Measurements from ENCODE around the gene KRTAP10-3. TPM values are rescaled to one million over a fixed set of nuclear protein-coding genes. Genes with fewer than 3 reads are reported as not detected.
"Not testable (repeated sequence)": the region's sequence is repeated elsewhere in the genome, so short reads cannot be mapped to it uniquely, and the experiment has no call there.

The KRTAP10-3 gene
- total and polyA plus RNA-seq, 2 donors, result not detected

- Histone ChIP-seq H3K4me3 (ENCODE audit: low read depth, low read length) (no peak overlapping the region), H3K4me1 (ENCODE audit: insufficient read depth) (no peaks in the 10 kb centered on the region), H3K27ac (ENCODE audit: low read depth) (no peak overlapping the region), H3K36me3 (ENCODE audit: insufficient read depth) (no peaks in the 10 kb centered on the region)
- 78% methylated on average over 4 of the region's 4 CpGs for WGBS
- DNase-seq (ENCODE audit: extremely low spot score), result no peak
Observed at GRCh38 chr21:44571296-44571695, 12.7 kb upstream of the KRTAP10-3 start.

DNA sequence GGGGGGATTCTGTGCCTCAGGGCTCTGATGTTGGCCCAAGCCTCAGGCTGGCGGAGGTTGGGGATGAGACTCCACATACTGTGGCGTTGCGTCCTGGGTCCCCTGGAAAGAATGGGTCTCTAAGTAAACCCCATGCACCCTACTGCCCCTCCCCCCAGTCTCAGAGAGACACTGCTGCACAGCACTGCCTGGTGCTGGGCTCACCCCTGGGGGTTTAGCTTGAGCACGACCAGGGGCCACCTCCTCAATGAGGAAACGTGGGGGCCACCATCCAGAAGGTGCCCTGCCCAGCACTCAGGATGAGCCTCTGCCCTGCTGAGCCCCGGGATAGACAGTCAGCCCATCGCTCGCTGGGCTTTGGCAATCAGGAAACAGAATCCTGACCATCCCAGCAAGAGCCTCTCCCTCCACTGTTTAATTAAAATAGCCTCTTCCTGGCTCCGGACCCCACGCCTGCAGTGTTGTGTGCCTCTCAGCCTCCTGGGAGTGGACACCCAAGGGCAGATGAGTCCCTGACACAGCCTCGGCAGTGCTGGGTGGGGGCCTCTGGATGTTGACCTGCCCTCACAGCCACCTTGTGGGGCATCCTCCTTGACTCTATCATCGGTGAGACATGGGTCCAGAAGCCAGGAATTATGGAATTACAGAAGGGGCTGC lies 11.4 kb upstream of the KRTAP10-3 start:
- 84% methylated on average over 12 of the region's 12 CpGs for WGBS
- Histone ChIP-seq H3K4me3 (ENCODE audit: low read depth, low read length) (no peak overlapping the region), H3K4me1 (ENCODE audit: insufficient read depth) (no peaks in the 10 kb centered on the region), H3K36me3 (ENCODE audit: insufficient read depth) (no peaks in the 10 kb centered on the region), H3K27ac (ENCODE audit: low read depth) (no peak overlapping the region)
- no peak for DNase-seq (ENCODE audit: extremely low spot score)

DNA sequence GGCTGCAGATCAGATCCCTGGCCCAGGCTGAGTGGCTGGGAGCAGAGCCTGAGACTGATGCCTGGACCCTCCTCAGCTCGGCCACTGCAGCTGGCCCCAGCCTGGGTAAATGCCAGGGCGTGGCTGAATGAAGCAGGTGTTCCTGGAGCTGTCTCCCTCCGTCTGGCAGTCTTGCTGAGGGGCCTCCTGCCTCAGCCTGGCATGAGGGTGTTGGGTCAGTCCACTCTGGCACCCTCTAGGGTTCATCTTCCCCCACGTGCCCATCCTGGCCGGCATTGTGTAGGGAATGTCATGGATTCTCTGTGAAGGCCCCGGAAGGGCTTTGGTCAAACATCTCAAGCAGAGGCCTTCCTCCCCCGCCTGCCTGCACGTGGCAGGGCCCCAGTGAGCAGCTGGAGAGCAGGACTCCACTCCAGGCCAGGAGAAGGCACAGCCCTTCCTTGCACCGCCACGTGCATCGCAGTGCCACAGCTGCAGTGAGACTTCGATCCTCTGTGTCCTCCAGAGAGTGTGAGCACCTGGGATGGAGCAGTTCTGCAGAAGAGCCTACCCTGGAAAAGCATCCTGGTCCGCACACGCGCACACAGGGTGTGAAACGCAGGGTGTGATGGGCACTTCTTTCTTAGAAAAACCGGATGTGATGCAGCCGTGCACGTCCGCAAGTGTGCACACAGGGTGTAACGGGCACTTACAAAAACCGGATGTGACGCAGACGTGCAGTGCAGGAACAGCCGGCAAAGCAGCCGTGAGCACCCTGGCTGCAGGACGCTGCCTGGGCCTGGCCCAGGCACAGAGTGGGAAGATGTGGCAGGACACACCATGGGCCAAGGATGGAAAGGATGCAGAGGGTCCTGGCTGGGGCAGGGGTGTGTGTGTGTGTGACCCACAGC lies 10.3 kb upstream of the KRTAP10-3 start:
- Histone ChIP-seq H3K4me1 (ENCODE audit: insufficient read depth) (no peaks in the 10 kb centered on the region), H3K36me3 (ENCODE audit: insufficient read depth) (no peaks in the 10 kb centered on the region), H3K4me3 (ENCODE audit: low read depth, low read length) (no peak overlapping the region), H3K27ac (ENCODE audit: low read depth) (no peak overlapping the region)
- DNase-seq (ENCODE audit: extremely low spot score), result no peak
- WGBS, result 73% methylated on average over 27 of the region's 27 CpGs

DNA sequence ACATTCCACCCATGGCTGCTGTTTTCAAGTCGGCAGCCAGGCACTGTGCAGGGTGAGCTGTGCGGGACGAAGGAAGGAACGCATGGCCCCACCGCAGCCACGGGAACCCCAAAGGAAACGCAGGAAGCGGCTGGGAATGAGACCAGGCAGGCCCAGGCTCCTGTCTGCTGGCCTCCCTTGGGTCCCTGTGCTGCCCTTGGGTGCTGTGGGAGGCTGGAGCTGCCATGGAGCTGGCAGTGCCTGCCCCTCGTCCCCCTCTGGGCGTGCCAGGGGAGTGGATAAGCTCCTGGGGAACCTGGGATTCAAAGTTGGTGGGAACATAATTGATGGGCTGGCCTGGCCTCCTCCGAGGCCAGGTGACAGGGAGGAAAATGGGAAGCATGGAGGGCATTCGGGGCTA lies 9.7 kb upstream of the KRTAP10-3 start:
- WGBS, result 79% methylated on average over 12 of the region's 12 CpGs
- Histone ChIP-seq H3K4me1 (ENCODE audit: insufficient read depth) (no peaks in the 10 kb centered on the region), H3K27ac (ENCODE audit: low read depth) (no peak overlapping the region), H3K4me3 (ENCODE audit: low read depth, low read length) (no peak overlapping the region), H3K36me3 (ENCODE audit: insufficient read depth) (no peaks in the 10 kb centered on the region)
- no peak for DNase-seq (ENCODE audit: extremely low spot score)

DNA sequence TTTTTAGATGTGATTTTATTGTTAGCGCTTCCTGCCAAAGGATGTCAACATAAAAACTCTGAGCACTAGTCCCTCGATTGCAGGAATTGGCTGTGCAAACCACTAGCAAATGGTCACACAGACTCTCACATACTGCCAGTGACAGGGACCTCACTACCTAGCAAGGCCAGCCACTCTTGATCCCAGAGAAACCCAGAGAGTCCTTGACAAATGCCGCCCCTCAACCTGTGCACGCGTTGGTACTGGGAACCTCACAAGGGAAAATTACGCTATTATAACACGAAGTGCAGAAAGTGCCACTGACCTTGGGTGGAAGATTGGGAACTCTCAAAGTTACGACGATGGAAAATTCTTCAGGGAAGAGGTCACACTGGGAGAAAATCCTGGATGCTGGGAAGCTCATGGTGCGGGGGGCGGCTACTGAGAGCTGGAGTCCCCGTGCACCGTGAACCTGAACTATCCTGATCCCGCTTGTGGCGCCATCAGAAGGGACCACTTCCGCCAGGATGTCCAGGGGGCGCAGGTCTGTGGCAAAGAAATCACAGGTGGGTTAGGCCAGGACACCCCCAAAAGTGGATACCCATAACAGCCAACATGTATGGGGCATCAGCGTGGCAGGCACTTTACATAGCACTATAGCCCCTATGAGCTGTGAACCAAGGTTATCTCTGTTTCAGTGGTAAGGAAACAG lies 9.0 kb upstream of the KRTAP10-3 start:
- Histone ChIP-seq H3K27ac (ENCODE audit: low read depth) (no peak overlapping the region), H3K4me1 (ENCODE audit: insufficient read depth) (no peaks in the 10 kb centered on the region), H3K4me3 (ENCODE audit: low read depth, low read length) (no peak overlapping the region), H3K36me3 (ENCODE audit: insufficient read depth) (no peaks in the 10 kb centered on the region)
- no peak for DNase-seq (ENCODE audit: extremely low spot score)
- 91% methylated on average over 18 of the region's 18 CpGs for WGBS

GRCh38 chr21:44566403-44566802 lies 7.8 kb upstream of the KRTAP10-3 start:
- Histone ChIP-seq H3K36me3 (ENCODE audit: insufficient read depth) (no peaks in the 10 kb centered on the region), H3K4me1 (ENCODE audit: insufficient read depth) (no peaks in the 10 kb centered on the region), H3K4me3 (ENCODE audit: low read depth, low read length) (no peak overlapping the region), H3K27ac (ENCODE audit: low read depth) (no peak overlapping the region)
- DNase-seq (ENCODE audit: extremely low spot score), result no peak
- WGBS, result 66% methylated on average over 1 of the region's 1 CpG

DNA sequence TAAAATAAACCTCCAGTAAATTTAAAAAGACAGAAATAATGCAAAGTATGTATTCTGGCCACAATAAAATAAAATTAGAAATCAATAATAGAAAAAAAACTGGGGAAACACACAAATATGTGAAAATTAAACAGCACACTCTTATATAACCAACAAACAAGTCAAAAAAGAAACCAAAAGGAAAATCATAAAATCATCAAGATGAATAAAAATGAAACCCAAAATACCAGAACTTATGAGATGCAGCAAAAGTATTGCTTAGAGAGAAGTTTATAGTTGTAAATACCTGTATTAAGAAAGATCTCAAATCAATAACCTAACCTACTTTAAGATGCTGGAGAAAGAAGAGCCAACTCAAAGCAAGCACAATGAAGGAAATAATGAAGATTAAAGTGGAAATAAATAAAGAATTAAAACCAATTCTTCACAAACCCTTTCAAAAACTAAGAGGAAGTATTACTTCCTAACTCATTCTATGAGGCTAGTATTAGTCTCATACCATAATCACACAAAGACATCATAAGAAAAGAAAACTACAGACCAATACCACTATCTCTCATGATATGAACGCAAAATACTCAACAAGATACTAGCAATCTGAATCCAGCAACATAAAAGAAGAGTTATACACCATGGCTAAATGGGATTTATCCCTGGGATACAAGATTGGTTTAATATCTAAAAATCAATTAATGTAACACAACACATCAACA lies 6.4 kb upstream of the KRTAP10-3 start:
- Histone ChIP-seq H3K4me3 (ENCODE audit: low read depth, low read length) (no peak overlapping the region), H3K4me1 (ENCODE audit: insufficient read depth) (no peaks in the 10 kb centered on the region), H3K36me3 (ENCODE audit: insufficient read depth) (no peaks in the 10 kb centered on the region), H3K27ac (ENCODE audit: low read depth) (no peak overlapping the region)
- no peak for DNase-seq (ENCODE audit: extremely low spot score)
- WGBS, result 37% methylated on average over 1 of the region's 1 CpG

DNA sequence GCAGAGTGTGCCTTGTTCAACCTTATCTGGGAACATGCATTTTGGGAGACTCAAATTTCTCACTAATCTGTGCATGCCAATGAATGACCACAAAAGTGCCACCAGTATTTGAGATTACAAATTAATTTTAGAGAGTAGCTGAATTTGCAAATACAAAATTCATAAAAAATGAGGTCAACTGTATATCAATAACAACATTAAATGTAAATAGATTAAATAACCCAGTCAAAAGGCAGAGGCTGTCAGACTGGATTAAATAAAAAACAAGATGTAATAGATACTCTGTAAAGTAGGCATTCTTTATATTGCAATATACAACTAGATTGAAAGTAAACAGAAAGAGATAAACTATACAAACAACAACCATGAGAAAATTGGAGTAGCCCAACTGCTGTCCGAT lies 5.5 kb upstream of the KRTAP10-3 start:
- 92% methylated on average over 1 of the region's 1 CpG for WGBS
- Histone ChIP-seq H3K36me3 (ENCODE audit: insufficient read depth) (no peaks in the 10 kb centered on the region), H3K4me3 (ENCODE audit: low read depth, low read length) (no peak overlapping the region), H3K27ac (ENCODE audit: low read depth) (no peak overlapping the region), H3K4me1 (ENCODE audit: insufficient read depth) (no peaks in the 10 kb centered on the region)
- DNase-seq (ENCODE audit: extremely low spot score), result no peak

GRCh38 chr21:44558329-44558675 lies 293 bp downstream of the KRTAP10-3 start:
- not testable (repeated sequence) for H3K4me1 ChIP-seq (ENCODE audit: insufficient read depth); DNase-seq (ENCODE audit: extremely low spot score); H3K4me3 ChIP-seq (ENCODE audit: low read depth, low read length); H3K36me3 ChIP-seq (ENCODE audit: insufficient read depth); H3K27ac ChIP-seq (ENCODE audit: low read depth)
- WGBS, result 65% methylated on average over 10 of the region's 10 CpGs

DNA sequence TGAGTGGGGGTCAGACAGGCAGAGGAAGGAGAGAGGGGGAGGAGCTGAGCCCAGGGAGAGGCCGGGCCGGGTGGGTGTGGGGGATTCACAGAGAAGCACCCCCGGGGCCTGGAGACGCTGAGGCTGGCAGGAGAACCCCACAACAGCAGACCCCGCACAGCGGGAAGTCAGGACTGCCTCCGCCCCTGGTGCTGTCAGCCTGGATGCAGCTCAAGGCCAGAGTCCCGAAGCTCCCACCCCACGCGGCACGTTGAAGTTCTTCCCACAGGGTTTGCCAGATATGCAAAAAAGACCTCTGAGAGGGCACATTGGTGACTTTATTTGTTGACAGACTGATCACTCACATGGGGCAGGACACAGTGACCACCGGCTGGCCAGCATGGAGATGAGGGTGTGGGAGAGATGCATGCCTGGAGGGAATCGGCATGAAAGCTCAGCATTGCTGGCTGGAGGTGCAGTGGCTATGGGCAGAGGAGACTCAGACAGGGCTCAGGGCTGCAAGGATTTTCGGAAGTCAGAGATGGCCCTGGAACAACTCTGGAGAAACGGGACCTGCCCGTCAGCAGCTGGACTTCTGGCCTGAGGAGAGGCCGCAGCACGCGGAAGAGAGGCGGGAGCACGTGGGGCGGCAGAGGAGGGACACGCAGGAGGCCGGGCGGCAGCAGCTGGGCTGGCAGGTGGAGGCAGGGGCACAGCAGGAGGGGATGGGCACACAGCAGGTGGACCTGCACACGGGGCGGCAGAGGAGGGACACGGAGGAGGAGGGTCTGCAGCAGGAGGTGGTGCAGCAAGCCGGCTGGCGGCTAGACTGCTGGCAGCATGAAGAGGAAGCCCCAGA lies 885 bp downstream of the KRTAP10-3 start:
- Histone ChIP-seq H3K4me3 (ENCODE audit: low read depth, low read length) (no peak overlapping the region), H3K27ac (ENCODE audit: low read depth) (no peak overlapping the region), H3K36me3 (ENCODE audit: insufficient read depth) (no peaks in the 10 kb centered on the region), H3K4me1 (ENCODE audit: insufficient read depth) (no peaks in the 10 kb centered on the region)
- no peak for DNase-seq (ENCODE audit: extremely low spot score)
- 47% methylated on average over 30 of the region's 30 CpGs for WGBS

- Histone ChIP-seq H3K27ac (ENCODE audit: low read depth) (no peak overlapping the region), H3K36me3 (ENCODE audit: insufficient read depth) (no peaks in the 10 kb centered on the region), H3K4me3 (ENCODE audit: low read depth, low read length) (no peak overlapping the region), H3K4me1 (ENCODE audit: insufficient read depth) (no peaks in the 10 kb centered on the region)
- no peak for DNase-seq (ENCODE audit: extremely low spot score)
- 78% methylated on average over 9 of the region's 9 CpGs for WGBS
Observed at GRCh38 chr21:44556879-44557278, 1.7 kb downstream of the KRTAP10-3 start.

DNA sequence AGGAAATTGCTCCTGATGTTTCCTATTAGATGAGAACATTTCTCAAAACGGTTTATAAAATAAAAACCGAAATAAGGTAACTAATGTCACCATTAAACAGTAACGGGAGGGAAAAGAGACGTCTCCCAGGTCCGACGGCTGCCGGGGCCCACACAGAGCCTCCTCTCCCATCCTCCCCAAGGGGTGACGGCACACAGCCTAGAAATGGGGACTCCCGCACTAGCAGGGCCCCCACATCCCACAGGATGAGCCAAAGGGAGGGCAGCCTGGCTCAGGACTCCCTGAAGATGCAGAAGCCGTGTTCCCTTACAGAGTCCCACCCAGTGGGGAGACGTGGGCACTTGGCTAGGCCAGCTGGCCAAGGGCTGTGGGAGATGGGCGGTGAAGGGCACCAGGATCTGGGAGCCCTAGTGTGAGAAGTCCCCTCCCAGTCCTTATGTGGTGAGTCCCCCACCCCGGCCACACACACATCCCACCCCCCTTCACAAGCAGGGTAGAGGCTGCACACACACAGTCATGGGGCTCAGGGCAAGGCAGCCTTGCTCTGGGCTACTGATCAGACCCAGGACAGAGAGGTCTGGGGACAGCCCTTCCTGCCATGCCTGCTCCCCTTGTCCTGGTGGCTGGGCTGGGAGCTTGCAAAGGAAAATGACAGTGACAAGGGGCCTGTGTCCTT lies 3.3 kb downstream of the KRTAP10-3 start:
- no peaks in the 10 kb centered on the region for H3K4me1 ChIP-seq (ENCODE audit: insufficient read depth)
- H3K4me3 ChIP-seq (ENCODE audit: low read depth, low read length), result no peak overlapping the region
- 70% methylated on average over 13 of the region's 13 CpGs for WGBS
- H3K36me3 ChIP-seq (ENCODE audit: insufficient read depth), result no peaks in the 10 kb centered on the region
- no peak for DNase-seq (ENCODE audit: extremely low spot score)
- H3K27ac ChIP-seq (ENCODE audit: low read depth), result no peak overlapping the region

Measured in urinary bladder (tissue), 4 donors.